ENCODE data around the gene MAD1L1. TPM values are rescaled to one million over a fixed set of nuclear protein-coding genes. Genes with fewer than 3 reads are reported as not detected.

Gene MAD1L1
- total RNA-seq, 1 experiment from 2014 or later: 63.0 TPM

- H3K27me3 ChIP-seq (ENCODE audit: control insufficient read depth, insufficient read depth, low read length): no peaks in the 10 kb centered on the region
- DNase-seq: no peak
- H3K36me3 ChIP-seq (replicated peaks; ENCODE audit: control insufficient read depth, insufficient read depth, low read length): no peaks in the 10 kb centered on the region
- H3K4me3 ChIP-seq (ENCODE audit: insufficient read depth, low read depth, low read length): no peak overlapping the region
These were observed 380.8 kb downstream of the MAD1L1 start for GRCh38 chr7:1851721-1852516.

GRCh38 chr7:1850976-1851571, 381.7 kb downstream of the MAD1L1 start:
- Histone ChIP-seq H3K36me3 (replicated peaks; ENCODE audit: control insufficient read depth, insufficient read depth, low read length) (no peaks in the 10 kb centered on the region), H3K27me3 (ENCODE audit: control insufficient read depth, insufficient read depth, low read length) (no peaks in the 10 kb centered on the region), H3K4me3 (ENCODE audit: insufficient read depth, low read depth, low read length) (no peak overlapping the region)
- no peak for DNase-seq

- H3K36me3 ChIP-seq (replicated peaks; ENCODE audit: control insufficient read depth, insufficient read depth, low read length): no peaks in the 10 kb centered on the region
- H3K4me3 ChIP-seq (ENCODE audit: insufficient read depth, low read depth, low read length): no peak overlapping the region
- DNase-seq: no peak
- H3K27me3 ChIP-seq (ENCODE audit: control insufficient read depth, insufficient read depth, low read length): no peaks in the 10 kb centered on the region
These were observed 382.4 kb downstream of the MAD1L1 start for GRCh38 chr7:1850111-1850975.

- Histone ChIP-seq H3K27me3 (ENCODE audit: control insufficient read depth, insufficient read depth, low read length) (no peaks in the 10 kb centered on the region), H3K4me3 (ENCODE audit: insufficient read depth, low read depth, low read length) (no peak overlapping the region), H3K36me3 (replicated peaks; ENCODE audit: control insufficient read depth, insufficient read depth, low read length) (no peaks in the 10 kb centered on the region)
- no peak for DNase-seq
These were observed 383.2 kb downstream of the MAD1L1 start for GRCh38 chr7:1849351-1850041.

- no peaks in the 10 kb centered on the region for H3K27me3 ChIP-seq (ENCODE audit: control insufficient read depth, insufficient read depth, low read length)
These were observed 383.8 kb downstream of the MAD1L1 start for GRCh38 chr7:1848911-1849311.

GRCh38 chr7:1848013-1848640, 384.6 kb downstream of the MAD1L1 start:
- H3K36me3 ChIP-seq (replicated peaks; ENCODE audit: control insufficient read depth, insufficient read depth, low read length): no peaks in the 10 kb centered on the region
- no peak overlapping the region for H3K4me3 ChIP-seq (ENCODE audit: insufficient read depth, low read depth, low read length)
- no peak for DNase-seq
- no peaks in the 10 kb centered on the region for H3K27me3 ChIP-seq (ENCODE audit: control insufficient read depth, insufficient read depth, low read length)

More at GRCh38 chr7:1848911-1849311, 383.8 kb downstream of the MAD1L1 start:
- DNase-seq: no peak
- Histone ChIP-seq H3K4me3 (ENCODE audit: insufficient read depth, low read depth, low read length) (no peak overlapping the region), H3K36me3 (replicated peaks; ENCODE audit: control insufficient read depth, insufficient read depth, low read length) (no peaks in the 10 kb centered on the region)

- no peak for DNase-seq
- no peaks in the 10 kb centered on the region for H3K36me3 ChIP-seq (replicated peaks; ENCODE audit: control insufficient read depth, insufficient read depth, low read length)
- no peaks in the 10 kb centered on the region for H3K27me3 ChIP-seq (ENCODE audit: control insufficient read depth, insufficient read depth, low read length)
- no peak overlapping the region for H3K4me3 ChIP-seq (ENCODE audit: insufficient read depth, low read depth, low read length)
These were observed 385.3 kb downstream of the MAD1L1 start for GRCh38 chr7:1847260-1848001.

GRCh38 chr7:1846331-1847065, 386.2 kb downstream of the MAD1L1 start:
- no peaks in the 10 kb centered on the region for H3K36me3 ChIP-seq (replicated peaks; ENCODE audit: control insufficient read depth, insufficient read depth, low read length)
- no peaks in the 10 kb centered on the region for H3K27me3 ChIP-seq (ENCODE audit: control insufficient read depth, insufficient read depth, low read length)
- H3K4me3 ChIP-seq (ENCODE audit: insufficient read depth, low read depth, low read length): no peak overlapping the region
- DNase-seq: no peak

GRCh38 chr7:1845536-1846311, 387.0 kb downstream of the MAD1L1 start:
- no peak for DNase-seq
- H3K4me3 ChIP-seq (ENCODE audit: insufficient read depth, low read depth, low read length): no peak overlapping the region
- no peaks in the 10 kb centered on the region for H3K36me3 ChIP-seq (replicated peaks; ENCODE audit: control insufficient read depth, insufficient read depth, low read length)
- H3K27me3 ChIP-seq (ENCODE audit: control insufficient read depth, insufficient read depth, low read length): no peaks in the 10 kb centered on the region

GRCh38 chr7:1844951-1845390, 387.8 kb downstream of the MAD1L1 start:
- Histone ChIP-seq H3K36me3 (replicated peaks; ENCODE audit: control insufficient read depth, insufficient read depth, low read length) (no peaks in the 10 kb centered on the region), H3K27me3 (ENCODE audit: control insufficient read depth, insufficient read depth, low read length) (no peaks in the 10 kb centered on the region), H3K4me3 (ENCODE audit: insufficient read depth, low read depth, low read length) (no peak overlapping the region)
- no peak for DNase-seq

GRCh38 chr7:1844336-1844950, 388.3 kb downstream of the MAD1L1 start:
- DNase-seq: no peak
- H3K36me3 ChIP-seq (replicated peaks; ENCODE audit: control insufficient read depth, insufficient read depth, low read length): no peaks in the 10 kb centered on the region
- no peak overlapping the region for H3K4me3 ChIP-seq (ENCODE audit: insufficient read depth, low read depth, low read length)
- no peaks in the 10 kb centered on the region for H3K27me3 ChIP-seq (ENCODE audit: control insufficient read depth, insufficient read depth, low read length)

- Histone ChIP-seq H3K4me3 (ENCODE audit: insufficient read depth, low read depth, low read length) (no peak overlapping the region), H3K27me3 (ENCODE audit: control insufficient read depth, insufficient read depth, low read length) (no peaks in the 10 kb centered on the region), H3K36me3 (replicated peaks; ENCODE audit: control insufficient read depth, insufficient read depth, low read length) (no peaks in the 10 kb centered on the region)
- no peak for DNase-seq
These were observed 388.8 kb downstream of the MAD1L1 start for GRCh38 chr7:1843921-1844335.

Measured in H7 (cell line).